Kidney (tissue), 14 donors: ENCODE results near the gene APBB2. TPM values are rescaled to one million over a fixed set of nuclear protein-coding genes. Genes with fewer than 3 reads are reported as not detected.

ENCODE experiments used
- DNase-seq, 5 donors: peaks; one replicate each; pipeline ENCODE4 v3.0.0-alpha.2; 2013 to 2020
- FAIRE-seq: peaks from 2 replicates; lab custom pipeline; 2012; peaks lifted over from hg19 to GRCh38; lab: Jason Lieb, UNC
- H3K27ac ChIP-seq, 2 donors: one replicate each; pipeline ENCODE4 v1.7.0; 2013; ENCODE audit warnings: low read depth in 2 of 2, low read length in 2 of 2, inconsistent platforms in 1 of 2
- H3K27me3 ChIP-seq: one replicate; pipeline ENCODE4 v1.7.1; 2013; ENCODE audit warnings: low read length, inconsistent platforms; ENCODE audit not compliant: control insufficient read depth, insufficient read depth
- H3K36me3 ChIP-seq, 3 donors: one replicate each; pipeline versions ENCODE4 v1.7.0 to v1.7.1; 2013; ENCODE audit warnings: low read length in 3 of 3, control low read depth in 1 of 3, inconsistent platforms in 1 of 3; ENCODE audit not compliant: insufficient read depth in 3 of 3, control insufficient read depth in 2 of 3
- H3K4me1 ChIP-seq, 3 donors: one replicate each; pipeline versions ENCODE4 v1.7.0 to v1.7.1; 2013; ENCODE audit warnings: low read length in 3 of 3, inconsistent platforms in 1 of 3, low read depth in 1 of 3; ENCODE audit not compliant: control insufficient read depth in 2 of 3, insufficient read depth in 2 of 3
- H3K4me3 ChIP-seq, 3 donors: one replicate each; pipeline versions ENCODE4 v1.7.0 to v1.8.1; 2013; ENCODE audit warnings: low read length in 3 of 3, control low read depth in 1 of 3, inconsistent platforms in 1 of 3
- H3K9ac ChIP-seq, 3 donors: one replicate each; pipeline versions ENCODE4 v1.7.0 to v1.7.1; 2013; ENCODE audit warnings: low read length in 3 of 3, control low read depth in 1 of 3, inconsistent platforms in 1 of 3
- H3K9me3 ChIP-seq, 3 donors: one replicate each; pipeline versions ENCODE4 v1.7.0 to v1.7.1; 2013; ENCODE audit warnings: low read length in 3 of 3, control low read depth in 1 of 3, inconsistent platforms in 1 of 3; ENCODE audit not compliant: control insufficient read depth in 2 of 3, insufficient read depth in 1 of 3
- intact Hi-C: fragments of 100-400 bp; cut with DNase I; formaldehyde crosslinking; loops from one replicate; pipeline ENCODE4 v1.11.1; 2022
- polyA plus RNA-seq: library from polyadenylated mRNA; stranded (reverse); fragments of 350-450 nt; fragmentation: Illumina TruSeq; extraction: RNeasy Lipid Tissue Mini Kit (QIAGEN cat#74804); gene quantifications from one replicate; pipeline ENCODE4 v1.2.3, GENCODE V29; 2014; ENCODE audit warnings: low read depth, low replicate concordance; ENCODE audit not compliant: insufficient read depth
- total RNA-seq: library from RNA; stranded (reverse); fragmentation: NEBNext Ultra II Directional; extraction: Animal tissue kit (Norgen Biotek cat#: 25700); gene quantifications from one replicate; pipeline ENCODE4 v1.2.1, GENCODE V29; 2021
- TF ChIP-seq, protein P1 (sequence below): IDR thresholded peaks from 3 replicates; pipeline ENCODE4 v1.5.1; 2012; ENCODE audit warnings: mild to moderate bottlenecking, moderate library complexity, borderline replicate concordance; ENCODE audit not compliant: insufficient read depth; ENCODE audit errors: extremely low read depth
- donor health status: control.
- donor health status: control.
- donor health status: control.
- donor health status: control.
- donor health status: control.
- donor health status: DM: yes; HTN: yes; CAD: no.
- donor health status: Normal renal cell carcinoma (clear cell type).

APBB2 gene
- total and polyA plus RNA-seq, 2 donors from 2014 or later = 13.4 to 65.6 TPM

DNA sequence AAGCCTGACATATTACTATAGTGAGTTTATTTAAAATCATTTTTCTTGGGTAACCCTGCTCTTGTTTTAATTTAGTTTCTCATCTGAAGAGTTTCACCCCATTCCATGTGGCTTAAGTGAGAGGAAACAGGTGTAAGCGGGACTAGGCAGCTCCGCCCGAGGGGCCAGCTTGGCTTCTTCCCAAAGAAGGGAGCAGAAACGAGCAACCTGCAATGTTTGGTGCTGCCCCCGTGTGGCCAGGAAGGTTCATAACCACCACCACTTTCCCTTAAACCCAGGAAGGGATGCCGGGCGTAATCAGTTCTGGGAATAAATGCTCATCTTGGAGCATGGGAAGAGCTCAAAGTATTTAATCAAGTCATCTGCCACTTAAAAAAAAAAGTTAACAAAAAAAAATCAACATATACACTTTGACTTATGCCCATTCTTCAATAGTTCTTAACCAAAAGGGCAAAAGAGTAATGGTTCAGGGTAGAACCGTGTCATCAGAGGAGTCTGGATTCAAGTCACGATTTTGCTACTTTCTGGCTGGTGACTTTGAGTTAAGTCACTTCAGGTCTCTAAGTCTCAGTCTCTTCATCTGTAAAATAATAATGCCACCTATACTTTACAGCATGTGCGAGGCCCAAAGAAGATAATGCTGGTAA lies 316.7 kb downstream of the APBB2 start:
- Histone ChIP-seq H3K27ac (no peak overlapping the region), H3K4me3 (no peak overlapping the region), H3K4me1 (no peaks in the 10 kb centered on the region), H3K36me3 (peaks cover 0 to 10% (median 7%) of the 10 kb centered on the region in 3 donors), H3K9ac (no peak overlapping the region), H3K9me3 (no peaks in the 10 kb centered on the region), H3K27me3 (no peaks in the 10 kb centered on the region)
- TF ChIP-seq, protein P1, sequence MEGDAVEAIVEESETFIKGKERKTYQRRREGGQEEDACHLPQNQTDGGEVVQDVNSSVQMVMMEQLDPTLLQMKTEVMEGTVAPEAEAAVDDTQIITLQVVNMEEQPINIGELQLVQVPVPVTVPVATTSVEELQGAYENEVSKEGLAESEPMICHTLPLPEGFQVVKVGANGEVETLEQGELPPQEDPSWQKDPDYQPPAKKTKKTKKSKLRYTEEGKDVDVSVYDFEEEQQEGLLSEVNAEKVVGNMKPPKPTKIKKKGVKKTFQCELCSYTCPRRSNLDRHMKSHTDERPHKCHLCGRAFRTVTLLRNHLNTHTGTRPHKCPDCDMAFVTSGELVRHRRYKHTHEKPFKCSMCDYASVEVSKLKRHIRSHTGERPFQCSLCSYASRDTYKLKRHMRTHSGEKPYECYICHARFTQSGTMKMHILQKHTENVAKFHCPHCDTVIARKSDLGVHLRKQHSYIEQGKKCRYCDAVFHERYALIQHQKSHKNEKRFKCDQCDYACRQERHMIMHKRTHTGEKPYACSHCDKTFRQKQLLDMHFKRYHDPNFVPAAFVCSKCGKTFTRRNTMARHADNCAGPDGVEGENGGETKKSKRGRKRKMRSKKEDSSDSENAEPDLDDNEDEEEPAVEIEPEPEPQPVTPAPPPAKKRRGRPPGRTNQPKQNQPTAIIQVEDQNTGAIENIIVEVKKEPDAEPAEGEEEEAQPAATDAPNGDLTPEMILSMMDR = peak; percentile 70
- FAIRE-seq (peak; percentile 68), DNase-seq (peak; percentile 79 to 90 (median 81))
- intact Hi-C loops = no loop called here

DNA sequence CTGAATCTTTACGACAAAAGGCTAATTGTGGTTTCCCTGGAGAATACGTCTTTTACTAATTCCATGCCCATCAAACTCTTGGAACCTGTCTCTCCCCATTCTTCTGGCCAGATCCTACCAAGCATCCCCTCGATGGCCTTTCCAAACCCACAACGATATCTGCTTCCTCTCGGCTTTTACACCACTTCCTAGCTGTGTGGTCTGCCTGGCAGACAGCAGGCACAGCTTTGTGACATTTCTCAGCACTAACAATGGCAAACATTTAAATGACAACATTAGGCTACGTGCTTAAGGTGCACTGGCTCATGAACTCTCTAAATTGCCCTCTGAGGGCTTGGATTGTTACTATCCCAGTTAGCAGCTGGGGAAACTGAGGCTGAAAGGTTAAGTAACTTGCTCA lies 323.6 kb downstream of the APBB2 start:
- no peaks in the 10 kb centered on the region for H3K4me1 ChIP-seq
- TF ChIP-seq, protein P1 = no peak

DNA sequence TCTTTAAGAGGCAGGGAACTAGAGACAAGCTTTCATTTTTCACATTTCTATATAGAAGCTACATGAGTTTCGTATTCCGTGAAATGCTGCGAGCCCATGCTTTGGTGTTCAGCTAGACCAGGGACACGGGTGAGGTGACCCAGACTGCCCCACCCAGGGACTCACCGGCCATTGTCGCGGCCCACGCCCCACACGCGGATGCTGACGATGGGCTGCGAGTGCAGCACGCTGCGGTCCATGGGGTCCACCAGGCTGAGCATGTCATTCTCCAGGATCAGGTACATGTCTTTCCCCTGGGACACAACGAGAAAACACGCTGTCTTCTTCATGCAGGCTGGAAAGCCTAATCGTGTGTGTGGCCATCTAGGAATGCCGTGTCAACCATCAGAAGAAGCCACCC lies 324.1 kb downstream of the APBB2 start:
- no peak overlapping the region for H3K9ac ChIP-seq
- intact Hi-C loops = no loop called here
- DNase-seq (no peak), FAIRE-seq (no peak)
- H3K27ac ChIP-seq = no peak overlapping the region
- H3K9me3 ChIP-seq = no peaks in the 10 kb centered on the region
- TF ChIP-seq, protein P1 = no peak
- H3K27me3 ChIP-seq = no peaks in the 10 kb centered on the region
- no peaks in the 10 kb centered on the region for H3K4me1 ChIP-seq
- no peak overlapping the region for H3K4me3 ChIP-seq
- peaks cover 0 to 29% (median 18%) of the 10 kb centered on the region in 3 donors for H3K36me3 ChIP-seq

More for the DNA sequence above, 323.6 kb downstream of the APBB2 start:
- Histone ChIP-seq H3K27me3 (no peaks in the 10 kb centered on the region), H3K9me3 (no peaks in the 10 kb centered on the region), H3K27ac (no peak overlapping the region), H3K4me3 (no peak overlapping the region), H3K9ac (no peak overlapping the region), H3K36me3 (peaks cover 0 to 28% (median 18%) of the 10 kb centered on the region in 3 donors)
- intact Hi-C loops = no loop called here
- FAIRE-seq = no peak
- no peak for DNase-seq

DNA sequence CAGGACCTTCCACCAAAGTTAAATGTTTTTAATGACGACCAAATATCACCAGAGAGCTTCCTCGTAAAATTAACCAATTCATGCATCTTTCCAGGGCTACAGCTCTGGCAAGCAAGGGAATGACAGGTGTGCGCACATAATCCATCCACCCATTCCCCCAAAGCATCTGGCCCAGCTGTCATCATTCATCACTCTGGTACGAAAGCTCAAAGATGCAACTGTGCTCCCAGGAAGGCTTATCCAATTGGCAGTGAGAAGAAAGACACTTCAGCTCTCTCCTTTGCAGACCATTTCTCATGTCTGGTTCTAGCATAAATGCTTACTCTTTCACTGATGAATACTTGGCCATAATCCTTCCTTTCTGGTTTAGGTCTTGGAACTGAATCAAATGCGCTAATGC lies 325.4 kb downstream of the APBB2 start:
- H3K9me3 ChIP-seq = no peaks in the 10 kb centered on the region
- intact Hi-C loops = no loop called here
- TF ChIP-seq, protein P1 = no peak
- no peak overlapping the region for H3K4me3 ChIP-seq
- FAIRE-seq = no peak
- no peaks in the 10 kb centered on the region for H3K4me1 ChIP-seq
- no peak for DNase-seq
- peaks cover 0 to 27% (median 18%) of the 10 kb centered on the region in 3 donors for H3K36me3 ChIP-seq
- H3K27ac ChIP-seq = no peak overlapping the region
- H3K9ac ChIP-seq = no peak overlapping the region
- no peaks in the 10 kb centered on the region for H3K27me3 ChIP-seq
